K562 (cell line): ENCODE measurements around the gene ZNF557. TPM values are rescaled to one million over a fixed set of nuclear protein-coding genes. Genes with fewer than 3 reads are reported as not detected.

ENCODE experiments used
- ATF6 ChIP-seq: sonication (generic); formaldehyde crosslinking; IDR thresholded peaks from 2 replicates; pipeline ENCODE4 v1.4.0; 2020; ENCODE audit warnings: mild to moderate bottlenecking, missing genetic modification reagents
- CBX5 ChIP-seq: IDR thresholded peaks from 2 replicates; pipeline ENCODE4 v1.6.1; 2014; ENCODE audit warnings: low read depth, borderline replicate concordance
- E2F5 ChIP-seq: sonication (generic); formaldehyde crosslinking; IDR thresholded peaks from 2 replicates; pipeline ENCODE4 v1.8.0; 2022; ENCODE audit warnings: mild to moderate bottlenecking, missing genetic modification reagents
- ELF1 ChIP-seq: fragments of 200-800 bp; sonication (Bioruptor generic); IDR thresholded peaks from 2 replicates; pipeline ENCODE4 v1.6.1; 2016; ENCODE audit warnings: missing genetic modification characterization, missing compliant biosample characterization
- ELF2 ChIP-seq: fragments of 250-450 bp; sonication (Bioruptor Pico); IDR thresholded peaks from 2 replicates; pipeline ENCODE4 v1.5.0; 2021; ENCODE audit warnings: mild to moderate bottlenecking
- ETS1 ChIP-seq: conservative IDR thresholded peaks from 2 replicates; pipeline ENCODE4 v1.6.1; 2011; ENCODE audit warnings: low read depth, mild to moderate bottlenecking, low read length; ENCODE audit not compliant: control insufficient read depth
- ID3 ChIP-seq, 2 experiments: fragments of 250-450 bp in 1 of 2; fragments of 450-650 bp in 1 of 2; sonication (Bioruptor Pico) in 1 of 2; IDR thresholded peaks; 2 replicates each; pipeline versions ENCODE4 v1.6.1 to v1.8.0; 2016 to 2021; ENCODE audit warnings: mild to moderate bottlenecking in 2 of 2, moderate library complexity in 2 of 2, missing compliant biosample characterization in 1 of 2, missing genetic modification characterization in 1 of 2
- RBM25 ChIP-seq: fragments of 200-400 bp; formaldehyde crosslinking; IDR thresholded peaks from 2 replicates; pipeline ENCODE4 v1.6.1; 2018; ENCODE audit warnings: low read length, low read depth, moderate library complexity; ENCODE audit not compliant: severe bottlenecking
- RCOR1 ChIP-seq, 2 experiments: IDR thresholded peaks; 2 replicates each; pipeline ENCODE4 v1.6.1; 2012; ENCODE audit warnings: low read depth in 2 of 2, low read length in 2 of 2, borderline replicate concordance in 1 of 2, improper control_type of control experiment in 1 of 2
- RNF2 ChIP-seq: sonication (generic); IDR thresholded peaks from 2 replicates; pipeline ENCODE4 v1.6.1; 2016
- YY1 ChIP-seq, 3 experiments: IDR thresholded peaks; 2 replicates each; pipeline ENCODE4 v1.6.1; 2011; ENCODE audit warnings: low read length in 2 of 3, mild to moderate bottlenecking in 2 of 3, moderate library complexity in 2 of 3, borderline replicate concordance in 1 of 3, control low read depth in 1 of 3, low read depth in 1 of 3; ENCODE audit not compliant: insufficient read depth in 3 of 3, insufficient replicate concordance in 2 of 3, control insufficient read depth in 1 of 3, insufficient read length in 1 of 3; ENCODE audit errors: extremely low read depth in 1 of 3
- ZBED1 ChIP-seq: IDR thresholded peaks from 2 replicates; pipeline ENCODE4 v1.6.1; 2014
- ZFP91 ChIP-seq: sonication (generic); formaldehyde crosslinking; IDR thresholded peaks from 2 replicates; pipeline ENCODE4 v1.8.0; 2022; ENCODE audit warnings: mild to moderate bottlenecking, missing genetic modification reagents
- ZNF175 ChIP-seq: fragments of 200-800 bp; sonication (Bioruptor generic); IDR thresholded peaks from 2 replicates; pipeline ENCODE4 v1.6.1; 2016; ENCODE audit warnings: low read depth, mild to moderate bottlenecking, missing genetic modification characterization, missing compliant biosample characterization
- ZNF224 ChIP-seq: sonication (generic); formaldehyde crosslinking; IDR thresholded peaks from 2 replicates; pipeline ENCODE4 v1.8.0; 2022; ENCODE audit warnings: mild to moderate bottlenecking, missing genetic modification reagents
- ZNF3 ChIP-seq: fragments of 250-450 bp; sonication (Bioruptor Pico); IDR thresholded peaks from 2 replicates; pipeline ENCODE4 v1.5.0; 2021; ENCODE audit warnings: mild to moderate bottlenecking, moderate library complexity
- ZNF41 ChIP-seq: fragments of 250-450 bp; sonication (Bioruptor Pico); conservative IDR thresholded peaks from 2 replicates; pipeline ENCODE4 v1.4.0; 2020; ENCODE audit warnings: mild to moderate bottlenecking
- polyA plus RNA-seq, 8 experiments: library from polyadenylated mRNA; depleted of rRNA in 4 of 8; stranded (reverse) in 5 of 8; unstranded in 3 of 8; fragments of >200 nt; fragmentation: Nextera tagmentation in 2 of 8; fragmentation: Illumina TruSeq in 1 of 8; extraction: Ambion mirVana in 2 of 8; extraction: Trizol in 1 of 8; gene quantifications; 2 replicates each; pipeline versions ENCODE4 v1.2.1 to v1.2.3, GENCODE V29; 2011 to 2014; ENCODE audit warnings: inconsistent platforms in 1 of 8, missing spikeins in 1 of 8
- total RNA-seq, 7 experiments: library from RNA; depleted of rRNA in 6 of 7; stranded (reverse); fragments of >200 nt in 6 of 7; fragmentation: Illumina TruSeq in 2 of 7; extraction: Trizol in 2 of 7; gene quantifications; 2 replicates each; pipeline versions ENCODE4 v1.2.1 to v1.2.3, GENCODE V29; 2011 to 2021; ENCODE audit warnings: low replicate concordance in 1 of 7

The ZNF557 gene
- total and polyA plus RNA-seq, 9 of the 15 experiments (the other 6 are each of a cell fraction or from before 2014, with no cell fraction given): 2.2 to 6.6 (median 4.4) TPM

GRCh38 chr19:7083076-7083956 is 13.8 kb downstream of the ZNF557 start (continued):
- no peak for TF ChIP-seq ID3 (CRISPR knock-in tag; IDR thresholded peaks at IDR 0.05)
- TF ChIP-seq ID3 (tag; IDR thresholded peaks at IDR 0.05): no peak
- TF ChIP-seq ZNF41 (CRISPR knock-in tag): no peak
- TF ChIP-seq ZNF224 (CRISPR knock-in tag): no peak
- peak; percentile 64; the same call in 1 of the 2 replicates for TF ChIP-seq ETS1
- no peak for TF ChIP-seq ZNF3 (CRISPR knock-in tag)
- TF ChIP-seq E2F5 (CRISPR knock-in tag): no peak
- TF ChIP-seq ELF2 (CRISPR knock-in tag): no peak
- TF ChIP-seq ZBED1: peak; percentile 54; the same call in 1 of the 2 replicates
- TF ChIP-seq ELF1 (tag): no peak
- TF ChIP-seq ZNF175 (CRISPR knock-in tag): no peak
- TF ChIP-seq YY1 (IDR thresholded peaks at IDR 0.05; ENCODE audit: borderline replicate concordance in 1 of 3, control insufficient read depth in 1 of 3, extremely low read depth in 1 of 3, insufficient read depth in 3 of 3, insufficient read length in 1 of 3, insufficient replicate concordance in 2 of 3, low read depth in 1 of 3, low read length in 2 of 3): no peak
- no peak for TF ChIP-seq RNF2
- no peak for TF ChIP-seq ATF6 (CRISPR knock-in tag)
- no peak; a peak in 1 of 4 replicates for TF ChIP-seq RCOR1 (IDR thresholded peaks at IDR 0.05; ENCODE audit: borderline replicate concordance in 1 of 2, low read depth in 2 of 2, low read length in 2 of 2)
- peak; percentile 90 for TF ChIP-seq RBM25
- TF ChIP-seq CBX5: peak; percentile 89
- no peak for TF ChIP-seq ZFP91 (CRISPR knock-in tag)
